ENCODE results near the gene AUH.

DNA sequence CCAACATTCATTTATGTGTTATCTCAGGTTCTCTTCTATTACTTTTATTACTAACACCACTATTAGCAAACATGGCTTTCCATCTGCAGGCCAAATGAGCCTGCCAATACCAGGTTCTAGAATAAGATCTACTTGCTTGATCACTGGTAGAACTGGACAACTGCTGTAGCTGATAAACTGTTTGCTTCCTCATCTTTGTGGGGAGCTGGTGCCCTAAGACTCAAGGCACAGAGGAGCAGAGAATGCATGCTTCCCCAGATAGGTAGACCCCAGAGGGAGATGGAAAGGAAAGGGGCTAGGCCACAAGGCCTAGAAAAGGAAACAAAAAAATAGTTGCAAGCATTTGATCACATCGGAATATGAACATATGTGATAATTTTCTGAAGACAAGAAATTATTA, 30.7 kb upstream of the AUH start:
- TF ChIP-seq POLR2AphosphoS5 (IDR thresholded peaks at IDR 0.05; ENCODE audit: low read depth, low read length) (no peak), EZH2 (IDR thresholded peaks at IDR 0.05) (no peak), RAD21 (IDR thresholded peaks at IDR 0.05; ENCODE audit: low read depth) (no peak), POLR2A (IDR thresholded peaks at IDR 0.05; ENCODE audit: borderline replicate concordance, extremely low read depth, insufficient read depth, insufficient read length) (no peak), SRF (IDR thresholded peaks at IDR 0.05; ENCODE audit: low read depth) (no peak), JUND (IDR thresholded peaks at IDR 0.05) (no peak), CEBPB (IDR thresholded peaks at IDR 0.05; ENCODE audit: low read depth) (no peak), ZNF274 (IDR thresholded peaks at IDR 0.05; ENCODE audit: low read depth, low read length) (no peak), ELF1 (IDR thresholded peaks at IDR 0.05; ENCODE audit: borderline replicate concordance, low read depth) (no peak)
- TF ChIP-seq, protein P1, sequence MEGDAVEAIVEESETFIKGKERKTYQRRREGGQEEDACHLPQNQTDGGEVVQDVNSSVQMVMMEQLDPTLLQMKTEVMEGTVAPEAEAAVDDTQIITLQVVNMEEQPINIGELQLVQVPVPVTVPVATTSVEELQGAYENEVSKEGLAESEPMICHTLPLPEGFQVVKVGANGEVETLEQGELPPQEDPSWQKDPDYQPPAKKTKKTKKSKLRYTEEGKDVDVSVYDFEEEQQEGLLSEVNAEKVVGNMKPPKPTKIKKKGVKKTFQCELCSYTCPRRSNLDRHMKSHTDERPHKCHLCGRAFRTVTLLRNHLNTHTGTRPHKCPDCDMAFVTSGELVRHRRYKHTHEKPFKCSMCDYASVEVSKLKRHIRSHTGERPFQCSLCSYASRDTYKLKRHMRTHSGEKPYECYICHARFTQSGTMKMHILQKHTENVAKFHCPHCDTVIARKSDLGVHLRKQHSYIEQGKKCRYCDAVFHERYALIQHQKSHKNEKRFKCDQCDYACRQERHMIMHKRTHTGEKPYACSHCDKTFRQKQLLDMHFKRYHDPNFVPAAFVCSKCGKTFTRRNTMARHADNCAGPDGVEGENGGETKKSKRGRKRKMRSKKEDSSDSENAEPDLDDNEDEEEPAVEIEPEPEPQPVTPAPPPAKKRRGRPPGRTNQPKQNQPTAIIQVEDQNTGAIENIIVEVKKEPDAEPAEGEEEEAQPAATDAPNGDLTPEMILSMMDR (IDR thresholded peaks at IDR 0.05 in 2 of 3, conservative IDR thresholded peaks at IDR 0.05 in 1 of 3; ENCODE audit: borderline replicate concordance in 1 of 3, insufficient read depth in 1 of 3, low read depth in 2 of 3, low read length in 2 of 3) = no peak
- TF ChIP-seq, protein P2, sequence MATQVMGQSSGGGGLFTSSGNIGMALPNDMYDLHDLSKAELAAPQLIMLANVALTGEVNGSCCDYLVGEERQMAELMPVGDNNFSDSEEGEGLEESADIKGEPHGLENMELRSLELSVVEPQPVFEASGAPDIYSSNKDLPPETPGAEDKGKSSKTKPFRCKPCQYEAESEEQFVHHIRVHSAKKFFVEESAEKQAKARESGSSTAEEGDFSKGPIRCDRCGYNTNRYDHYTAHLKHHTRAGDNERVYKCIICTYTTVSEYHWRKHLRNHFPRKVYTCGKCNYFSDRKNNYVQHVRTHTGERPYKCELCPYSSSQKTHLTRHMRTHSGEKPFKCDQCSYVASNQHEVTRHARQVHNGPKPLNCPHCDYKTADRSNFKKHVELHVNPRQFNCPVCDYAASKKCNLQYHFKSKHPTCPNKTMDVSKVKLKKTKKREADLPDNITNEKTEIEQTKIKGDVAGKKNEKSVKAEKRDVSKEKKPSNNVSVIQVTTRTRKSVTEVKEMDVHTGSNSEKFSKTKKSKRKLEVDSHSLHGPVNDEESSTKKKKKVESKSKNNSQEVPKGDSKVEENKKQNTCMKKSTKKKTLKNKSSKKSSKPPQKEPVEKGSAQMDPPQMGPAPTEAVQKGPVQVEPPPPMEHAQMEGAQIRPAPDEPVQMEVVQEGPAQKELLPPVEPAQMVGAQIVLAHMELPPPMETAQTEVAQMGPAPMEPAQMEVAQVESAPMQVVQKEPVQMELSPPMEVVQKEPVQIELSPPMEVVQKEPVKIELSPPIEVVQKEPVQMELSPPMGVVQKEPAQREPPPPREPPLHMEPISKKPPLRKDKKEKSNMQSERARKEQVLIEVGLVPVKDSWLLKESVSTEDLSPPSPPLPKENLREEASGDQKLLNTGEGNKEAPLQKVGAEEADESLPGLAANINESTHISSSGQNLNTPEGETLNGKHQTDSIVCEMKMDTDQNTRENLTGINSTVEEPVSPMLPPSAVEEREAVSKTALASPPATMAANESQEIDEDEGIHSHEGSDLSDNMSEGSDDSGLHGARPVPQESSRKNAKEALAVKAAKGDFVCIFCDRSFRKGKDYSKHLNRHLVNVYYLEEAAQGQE (IDR thresholded peaks at IDR 0.05; ENCODE audit: low read depth) = no peak
- TF ChIP-seq, protein P3, sequence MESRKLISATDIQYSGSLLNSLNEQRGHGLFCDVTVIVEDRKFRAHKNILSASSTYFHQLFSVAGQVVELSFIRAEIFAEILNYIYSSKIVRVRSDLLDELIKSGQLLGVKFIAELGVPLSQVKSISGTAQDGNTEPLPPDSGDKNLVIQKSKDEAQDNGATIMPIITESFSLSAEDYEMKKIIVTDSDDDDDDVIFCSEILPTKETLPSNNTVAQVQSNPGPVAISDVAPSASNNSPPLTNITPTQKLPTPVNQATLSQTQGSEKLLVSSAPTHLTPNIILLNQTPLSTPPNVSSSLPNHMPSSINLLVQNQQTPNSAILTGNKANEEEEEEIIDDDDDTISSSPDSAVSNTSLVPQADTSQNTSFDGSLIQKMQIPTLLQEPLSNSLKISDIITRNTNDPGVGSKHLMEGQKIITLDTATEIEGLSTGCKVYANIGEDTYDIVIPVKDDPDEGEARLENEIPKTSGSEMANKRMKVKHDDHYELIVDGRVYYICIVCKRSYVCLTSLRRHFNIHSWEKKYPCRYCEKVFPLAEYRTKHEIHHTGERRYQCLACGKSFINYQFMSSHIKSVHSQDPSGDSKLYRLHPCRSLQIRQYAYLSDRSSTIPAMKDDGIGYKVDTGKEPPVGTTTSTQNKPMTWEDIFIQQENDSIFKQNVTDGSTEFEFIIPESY (IDR thresholded peaks at IDR 0.05; ENCODE audit: extremely low read depth, insufficient replicate concordance, low read length) = no peak

All from HCT116 (cell line).